SHP77 (cell line): ENCODE results near the gene BCS1L.

Experiments
- DNase-seq, 2 experiments: peaks; one replicate each; lab custom pipeline; 2025; lab: John Stamatoyannopoulos, UW

BCS1L gene

DNA sequence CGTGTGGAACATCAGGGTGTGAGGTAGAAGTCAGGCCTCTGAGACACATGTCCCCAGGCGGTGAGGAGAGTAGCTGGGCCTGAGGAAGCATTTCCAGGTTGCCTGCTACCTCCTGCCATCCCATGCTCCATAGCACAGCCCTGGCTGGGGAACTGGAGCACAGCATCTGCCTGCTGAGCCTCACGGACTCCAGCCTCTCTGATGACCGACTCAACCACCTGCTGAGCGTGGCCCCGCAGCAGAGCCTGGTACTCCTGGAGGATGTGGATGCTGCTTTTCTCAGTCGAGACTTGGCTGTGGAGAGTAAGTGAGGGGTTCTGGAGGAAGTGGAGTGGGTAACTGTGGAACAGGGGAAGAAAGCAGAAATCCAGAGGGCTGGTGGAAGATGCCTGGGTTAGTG, 2.9 kb downstream of the BCS1L start:
- DNase-seq, result no peak

DNA sequence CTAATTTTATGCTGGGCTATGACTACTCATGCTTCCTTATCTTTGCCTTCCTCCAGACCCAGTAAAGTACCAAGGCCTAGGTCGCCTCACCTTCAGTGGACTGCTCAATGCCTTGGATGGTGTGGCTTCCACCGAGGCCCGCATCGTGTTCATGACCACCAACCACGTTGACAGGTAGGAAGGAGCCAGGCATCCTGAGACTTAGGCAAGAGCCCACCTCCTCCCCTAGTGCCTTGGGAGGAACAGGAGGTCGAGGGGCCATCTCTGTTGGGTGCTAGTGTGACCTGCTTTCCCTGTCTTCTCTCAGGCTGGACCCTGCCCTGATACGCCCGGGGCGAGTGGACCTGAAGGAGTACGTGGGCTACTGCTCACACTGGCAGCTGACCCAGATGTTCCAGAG, 3.3 kb downstream of the BCS1L start:
- no peak for DNase-seq

DNA sequence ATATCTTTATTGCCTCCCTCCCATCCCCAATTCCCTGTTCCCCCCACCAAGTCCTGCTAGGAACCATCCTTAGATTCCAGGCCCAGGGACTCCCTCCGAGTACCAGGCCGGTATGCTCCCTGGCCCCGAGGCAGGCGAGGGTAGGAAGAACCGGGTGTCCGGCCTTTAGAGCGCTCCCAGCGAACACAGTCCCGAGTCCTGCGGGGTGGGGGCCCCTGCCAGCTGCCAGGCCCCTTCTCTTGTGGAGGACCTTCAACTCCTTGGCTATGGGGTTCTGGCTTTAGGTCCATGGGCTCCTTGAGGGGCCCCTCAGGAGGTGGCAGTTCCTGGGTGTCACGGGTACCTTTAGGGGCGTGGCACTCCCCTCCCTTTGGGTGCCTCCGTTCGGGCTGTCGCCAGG, 4.4 kb downstream of the BCS1L start:
- no peak for DNase-seq

DNA sequence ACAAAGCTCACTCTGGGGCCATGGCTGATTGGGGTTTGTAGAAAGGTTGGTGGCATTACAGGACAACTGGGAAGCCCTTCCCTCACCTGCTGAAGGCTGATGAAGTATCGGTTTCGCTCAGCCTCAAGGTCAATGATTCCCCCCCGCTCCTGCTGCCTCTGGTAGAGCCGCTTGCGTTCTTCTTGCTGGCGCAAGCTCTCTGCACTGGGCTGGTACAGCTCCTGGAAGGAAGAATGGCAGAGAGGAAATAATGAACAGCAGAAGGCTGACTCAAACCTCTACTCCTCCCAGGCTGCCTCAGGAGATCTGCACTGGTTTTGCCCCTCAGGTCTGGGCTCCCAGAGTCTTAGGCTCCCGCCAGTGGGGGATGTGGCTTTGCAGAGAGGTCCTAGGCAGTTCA, 5.2 kb downstream of the BCS1L start:
- no peak for DNase-seq

DNA sequence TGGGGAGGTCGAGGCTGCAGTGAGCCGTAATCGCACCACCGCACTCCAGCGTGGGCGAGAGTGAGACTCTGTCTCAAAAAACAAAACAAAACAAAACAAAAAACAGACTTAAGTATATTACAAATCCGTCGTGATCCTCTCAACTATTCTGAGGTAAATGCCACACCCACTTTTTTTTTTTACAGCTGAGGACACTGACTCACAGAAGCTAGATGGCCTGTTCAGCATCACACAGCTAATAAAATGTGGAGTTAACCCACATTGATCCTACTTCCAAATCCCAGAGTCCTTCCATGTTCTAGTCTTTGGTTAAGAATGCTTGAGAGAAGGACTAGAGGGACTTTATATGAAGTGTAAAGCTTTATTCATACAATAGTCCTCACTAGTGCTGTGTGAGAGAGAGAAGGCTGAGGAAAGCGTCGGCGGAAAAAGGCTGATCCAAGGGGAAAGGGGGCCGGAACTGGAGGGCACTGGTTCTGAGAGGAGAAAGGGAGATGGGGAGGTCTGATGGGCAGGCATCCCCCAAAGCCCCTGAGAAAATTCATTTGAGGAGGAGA, 11.7 kb downstream of the BCS1L start:
- DNase-seq, result no peak

DNA sequence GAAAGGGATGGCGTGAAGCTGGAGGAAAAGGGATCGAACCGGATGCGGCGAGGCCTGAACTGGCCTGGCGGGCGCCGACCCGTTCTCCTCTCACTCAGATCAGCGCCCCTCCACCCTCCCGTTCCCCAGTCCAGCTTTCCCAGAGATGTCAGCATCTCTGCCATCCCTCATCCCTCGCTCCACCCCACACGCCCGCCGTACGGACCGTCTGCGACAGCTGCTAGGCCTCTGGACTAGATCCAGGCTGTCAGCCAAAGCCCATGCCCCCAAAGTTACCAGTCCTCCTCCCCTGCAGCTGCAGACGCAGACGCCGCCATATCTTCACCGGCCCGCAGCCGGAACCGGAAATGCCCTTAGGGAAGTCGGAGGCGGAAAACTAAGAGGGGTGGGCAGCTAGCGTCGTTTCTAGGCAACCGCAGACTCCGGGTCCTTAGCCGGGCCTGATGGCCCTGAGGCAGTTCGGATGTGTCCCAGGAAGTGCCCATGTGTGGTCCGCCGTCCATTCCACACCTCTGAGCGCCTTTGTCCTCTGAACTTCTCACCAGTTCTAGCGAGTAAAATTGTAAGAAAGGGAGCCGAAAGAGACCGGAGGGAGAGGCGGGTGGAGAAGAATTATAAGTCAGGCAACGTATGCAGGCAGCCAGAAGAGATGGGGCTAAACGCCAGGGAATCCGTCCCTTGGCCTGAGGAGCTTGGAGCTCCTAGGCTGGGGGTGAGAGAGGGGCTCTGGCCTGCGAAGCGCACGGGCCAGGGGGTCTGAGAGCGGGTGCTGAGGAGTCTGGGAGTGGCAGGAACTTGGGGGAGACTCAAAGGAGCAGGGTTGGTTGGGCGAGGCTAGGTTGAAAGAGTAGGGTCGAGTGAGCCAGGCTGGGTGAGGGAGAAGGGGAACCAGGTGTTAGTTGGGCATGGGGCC, 12.4 kb downstream of the BCS1L start, which contains the start of the genes RNF25 and STK36:
Gene RNF25, minus strand, starts transcription at position 349 of the 913 bp plus-strand sequence. Its CDS starts 32 bp downstream, at position 317.
Gene STK36, plus strand, starts transcription at position 433 of the 913 bp plus-strand sequence. CDS start 744 bp downstream, outside the sequence.
- DNase-seq, result peak; percentile 88 to 94

DNA sequence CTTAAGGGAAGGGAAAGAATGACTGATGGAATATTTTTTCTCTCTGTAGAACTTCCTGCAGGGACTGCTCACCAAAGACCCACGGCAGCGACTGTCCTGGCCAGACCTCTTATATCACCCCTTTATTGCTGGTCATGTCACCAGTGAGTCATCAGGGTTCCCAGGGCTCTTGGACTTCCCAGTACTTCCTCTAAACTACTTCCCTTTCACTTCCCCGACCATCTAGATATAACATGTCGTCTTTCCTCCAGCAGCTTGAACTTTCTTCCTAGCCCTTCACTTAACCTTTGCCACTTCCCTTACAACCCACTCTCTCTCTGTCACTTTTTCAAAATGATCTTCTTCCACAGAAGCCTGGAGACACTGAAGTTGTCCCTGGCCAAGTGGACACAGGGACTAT, 19.6 kb downstream of the BCS1L start:
- DNase-seq, result no peak

DNA sequence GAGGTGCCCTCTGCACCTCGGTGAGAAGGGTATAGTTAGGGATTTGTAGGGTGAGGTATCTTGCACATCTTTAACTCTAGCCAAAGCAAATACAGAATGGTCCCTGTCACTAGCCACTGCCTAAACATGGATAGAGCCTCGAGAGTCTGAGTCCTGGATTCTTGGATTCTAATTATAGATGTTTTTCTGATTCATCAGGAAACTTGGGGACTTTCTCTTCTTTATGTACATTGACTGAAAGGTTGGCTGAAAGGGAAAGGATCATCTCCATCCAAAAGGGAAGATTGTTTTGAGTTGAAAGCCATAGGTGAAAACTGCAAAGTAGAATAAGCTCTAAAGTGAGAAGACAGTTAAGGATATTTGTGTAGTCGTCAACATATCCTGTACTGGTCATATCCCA, 20.6 kb downstream of the BCS1L start:
- DNase-seq, result no peak

DNA sequence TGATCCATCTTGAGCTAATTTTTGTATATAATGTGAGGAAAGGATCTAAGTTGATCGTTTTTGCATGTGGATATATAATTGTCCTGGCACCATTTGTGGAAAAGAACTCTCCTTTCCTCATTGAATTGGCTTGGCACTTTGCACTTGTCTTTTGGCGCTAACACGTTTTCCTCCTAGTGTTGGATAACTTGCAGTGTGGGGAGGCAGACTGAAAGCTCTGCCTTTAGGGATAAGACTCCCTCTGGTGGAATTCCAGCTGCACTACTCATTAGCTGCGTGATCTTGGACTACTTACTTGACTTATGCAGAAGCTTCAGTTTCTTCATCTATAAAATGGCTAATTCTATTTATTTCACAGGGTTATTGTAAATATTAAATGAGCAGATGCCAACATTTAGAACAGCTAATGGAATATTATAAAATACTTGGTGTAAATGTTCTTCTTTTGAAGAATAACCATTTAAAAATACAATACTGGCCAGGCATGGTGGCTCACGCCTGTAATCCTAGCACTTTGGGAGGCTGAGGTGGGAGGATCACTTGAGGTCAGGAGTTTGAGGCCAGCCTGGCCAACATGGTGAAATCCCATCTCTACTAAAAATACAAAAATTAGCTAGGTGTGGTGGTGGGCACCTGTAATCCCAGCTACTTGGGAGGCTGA, 28.0 kb downstream of the BCS1L start:
- DNase-seq, result peak; percentile 51 to 56

DNA sequence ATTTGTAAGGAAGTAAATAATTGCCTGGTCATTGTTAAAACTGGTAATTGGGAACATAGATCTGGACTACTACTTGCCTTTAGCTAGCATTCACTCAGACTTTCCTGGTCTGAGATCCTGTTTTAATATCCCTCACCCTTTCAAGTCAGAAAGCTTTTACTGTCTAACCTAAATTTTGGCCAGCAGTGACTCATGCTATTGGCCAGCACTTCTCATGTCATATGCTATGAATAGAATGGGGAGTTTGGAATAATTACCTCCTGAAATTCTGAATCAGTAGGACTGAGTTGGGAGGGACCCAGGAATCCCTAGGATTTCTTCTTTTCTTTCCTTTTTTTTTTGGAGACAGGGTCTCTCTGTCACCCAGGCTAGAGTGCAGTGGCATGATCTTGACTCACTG, 31.8 kb downstream of the BCS1L start:
- DNase-seq, result no peak

DNA sequence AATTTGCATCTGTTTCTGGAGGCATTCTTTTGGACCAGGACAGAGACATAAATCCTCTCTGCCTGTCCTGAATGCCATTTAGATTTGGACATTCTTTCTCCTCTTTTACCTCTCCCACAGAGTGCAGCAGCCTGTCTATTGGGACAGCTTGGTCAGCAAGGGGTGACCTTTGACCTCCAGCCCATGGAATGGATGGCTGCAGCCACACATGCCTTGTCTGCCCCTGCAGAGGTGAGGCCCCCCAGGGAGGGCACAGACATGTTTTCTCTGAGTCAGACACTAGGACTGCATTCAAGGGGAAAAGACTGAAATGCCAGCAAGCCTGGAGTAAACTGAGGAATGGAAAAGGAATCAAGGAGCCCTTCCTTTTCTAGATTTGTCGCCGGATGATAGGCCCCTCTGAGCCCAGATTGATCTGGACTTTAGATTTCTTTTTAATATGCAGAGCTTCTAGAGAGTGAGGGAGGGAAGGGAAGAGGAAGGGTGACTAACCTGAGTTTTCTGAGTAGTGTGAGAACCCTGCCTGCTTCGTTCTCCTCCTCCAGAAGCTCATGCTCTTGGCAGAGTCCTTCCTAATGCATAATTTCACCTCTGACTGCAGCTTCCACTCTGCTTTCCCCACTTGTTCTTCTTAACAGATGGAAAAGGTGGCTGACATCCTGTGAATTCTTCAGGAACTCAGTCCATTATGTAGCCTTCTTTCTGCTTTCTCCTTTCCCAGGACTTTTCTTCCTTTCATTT, 35.1 kb downstream of the BCS1L start:
- no peak for DNase-seq

DNA sequence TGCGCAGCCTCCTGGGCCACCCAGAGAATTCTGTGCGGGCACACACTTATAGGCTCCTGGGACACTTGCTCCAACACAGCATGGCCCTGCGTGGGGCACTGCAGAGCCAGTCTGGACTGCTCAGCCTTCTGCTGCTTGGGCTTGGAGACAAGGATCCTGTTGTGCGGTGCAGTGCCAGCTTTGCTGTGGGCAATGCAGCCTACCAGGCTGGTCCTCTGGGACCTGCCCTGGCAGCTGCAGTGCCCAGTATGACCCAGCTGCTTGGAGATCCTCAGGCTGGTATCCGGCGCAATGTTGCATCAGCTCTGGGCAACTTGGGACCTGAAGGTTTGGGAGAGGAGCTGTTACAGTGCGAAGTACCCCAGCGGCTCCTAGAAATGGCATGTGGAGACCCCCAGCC, 39.4 kb downstream of the BCS1L start:
- DNase-seq, result no peak

DNA sequence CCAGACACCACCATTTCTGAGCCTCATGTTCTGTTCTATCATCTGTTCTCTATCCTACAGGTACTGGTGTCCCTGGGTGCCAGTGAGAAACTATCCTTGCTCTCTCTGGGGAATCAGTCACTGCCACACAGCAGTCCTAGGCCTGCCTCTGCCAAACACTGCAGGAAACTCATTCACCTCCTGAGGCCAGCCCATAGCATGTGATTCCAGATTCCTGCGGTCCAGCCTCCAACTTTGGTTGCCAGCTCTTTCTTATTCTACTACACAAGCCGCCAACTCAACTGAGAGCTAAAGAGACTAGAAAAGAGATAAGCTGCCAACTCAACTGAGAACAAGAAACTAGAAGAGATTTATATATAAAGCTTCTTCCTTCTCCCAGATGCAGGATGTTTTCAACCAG, 42.3 kb downstream of the BCS1L start:
- DNase-seq, result no peak

DNA sequence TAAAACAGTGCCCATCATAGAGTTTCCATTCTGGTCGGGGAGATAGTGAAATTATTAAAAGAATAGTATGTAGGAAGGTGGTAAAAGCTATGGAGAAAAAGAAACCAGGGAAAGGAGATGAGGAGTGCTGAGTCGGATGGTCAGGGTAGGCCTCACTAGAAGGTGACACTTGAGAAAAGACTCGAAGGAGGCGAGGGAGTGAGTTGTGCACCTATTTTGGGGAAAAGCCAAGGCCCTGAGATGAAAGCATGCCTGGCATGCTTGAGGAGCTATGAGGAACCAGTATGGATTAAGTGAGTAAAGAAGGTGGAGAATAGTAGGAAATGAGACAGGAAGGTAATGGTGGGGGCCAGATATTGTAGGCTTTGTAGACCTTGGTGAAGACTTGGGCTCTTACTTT, 43.9 kb downstream of the BCS1L start:
- DNase-seq, result no peak

DNA sequence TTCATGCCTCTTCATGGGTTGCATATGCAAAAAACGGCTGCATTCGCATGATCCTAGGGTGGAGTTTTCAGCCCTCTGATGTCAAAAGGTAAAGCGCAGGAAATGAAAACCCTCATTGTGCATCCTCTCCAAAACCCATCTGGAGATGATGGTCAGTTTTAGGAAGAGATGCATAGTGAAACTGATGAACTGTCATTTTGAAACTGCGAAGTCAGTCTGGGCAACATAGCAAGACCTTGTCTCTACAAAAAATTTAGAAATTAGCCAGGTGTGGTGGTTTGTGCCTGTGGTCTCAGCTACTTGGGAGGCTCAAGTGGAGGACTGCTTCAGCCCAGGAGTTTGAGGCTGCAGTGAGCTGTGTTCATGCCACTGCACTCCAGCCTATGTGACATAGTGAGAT, 48.6 kb downstream of the BCS1L start:
- no peak for DNase-seq

DNA sequence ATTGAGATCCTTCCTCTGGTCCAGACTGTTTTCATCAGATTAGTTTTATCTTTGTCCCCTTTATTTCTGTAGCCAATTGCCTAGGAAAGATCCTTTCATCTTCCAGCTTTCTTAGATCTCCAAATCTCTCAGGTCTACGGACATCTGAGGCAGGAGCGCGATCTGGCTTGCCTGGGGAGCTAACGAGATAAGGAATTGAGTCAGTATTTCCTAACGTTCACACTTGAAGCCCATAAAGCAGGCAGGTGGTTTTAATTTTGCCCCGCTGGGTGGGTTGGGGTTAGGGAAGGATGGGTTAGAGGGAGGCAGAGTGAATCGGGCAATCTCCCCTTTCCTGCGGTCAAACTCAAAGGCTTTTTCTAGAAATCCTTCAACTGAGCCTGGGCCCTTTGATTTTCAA, 50.4 kb downstream of the BCS1L start:
- DNase-seq, result no peak

DNA sequence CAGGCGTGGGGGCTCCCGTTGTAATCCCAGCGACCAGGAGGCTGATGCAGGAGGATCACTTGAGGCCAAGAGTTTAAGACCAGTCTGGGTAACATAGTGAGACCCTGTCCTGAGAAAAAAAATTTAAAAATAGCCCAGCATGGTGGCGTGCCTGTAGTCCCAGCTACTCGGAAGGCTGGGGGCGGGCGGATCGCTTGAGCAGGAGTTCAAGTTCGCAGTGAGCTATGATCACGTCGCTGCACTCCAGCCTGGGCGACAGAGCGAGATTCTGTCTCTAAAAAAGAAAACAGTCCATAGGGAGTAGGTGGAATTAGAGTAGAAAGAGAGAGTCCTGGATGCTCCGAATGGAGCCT, 50.8 kb downstream of the BCS1L start:
- no peak for DNase-seq

DNA sequence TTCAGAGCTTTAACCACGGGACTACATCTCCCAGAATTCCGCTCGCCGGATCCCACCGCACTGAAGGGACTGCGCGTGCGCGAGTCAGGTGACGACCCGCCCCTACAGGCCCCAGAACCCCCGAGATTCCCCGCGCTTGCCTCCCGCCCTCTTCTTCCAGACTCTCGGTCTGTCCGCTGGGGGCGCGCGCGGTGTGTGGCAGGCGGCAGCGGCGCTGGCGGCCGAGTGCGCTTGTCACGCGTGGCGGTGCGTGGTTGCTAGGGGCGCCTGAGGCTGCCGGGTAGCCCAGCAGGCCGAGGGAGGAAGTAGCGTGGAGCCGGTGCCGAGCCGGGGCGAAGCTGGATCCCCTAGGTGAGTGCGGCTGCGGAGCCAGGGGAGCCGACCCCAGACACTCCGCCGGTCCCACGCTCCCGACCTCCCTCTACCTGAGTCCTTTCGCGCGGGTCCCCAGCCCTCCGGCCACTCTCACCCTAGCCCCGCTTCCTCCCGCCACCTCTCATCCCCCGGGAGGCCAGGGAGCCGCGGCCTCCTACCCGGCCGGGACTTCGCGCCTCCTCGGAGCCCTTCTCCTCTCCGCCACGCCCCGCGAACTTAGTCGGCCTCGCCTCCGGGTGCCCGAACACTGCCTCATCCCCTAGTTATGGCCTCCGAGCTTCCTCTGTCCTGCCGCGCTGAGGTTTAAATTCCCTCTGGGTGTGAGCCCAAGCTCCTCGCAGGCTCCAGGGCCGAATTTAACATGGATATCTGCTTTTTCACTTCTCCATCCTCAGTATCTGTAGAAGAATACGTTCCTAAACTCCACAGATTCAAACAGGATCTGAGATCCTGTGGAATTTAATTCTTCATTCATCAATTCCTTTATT, 51.4 kb downstream of the BCS1L start, which contains the start of gene TTLL4:
Gene TTLL4, plus strand, starts transcription at position 149 of the 863 bp plus-strand sequence. CDS start 26,842 bp downstream, outside the sequence.
- peak; percentile 93 to 95 for DNase-seq

DNA sequence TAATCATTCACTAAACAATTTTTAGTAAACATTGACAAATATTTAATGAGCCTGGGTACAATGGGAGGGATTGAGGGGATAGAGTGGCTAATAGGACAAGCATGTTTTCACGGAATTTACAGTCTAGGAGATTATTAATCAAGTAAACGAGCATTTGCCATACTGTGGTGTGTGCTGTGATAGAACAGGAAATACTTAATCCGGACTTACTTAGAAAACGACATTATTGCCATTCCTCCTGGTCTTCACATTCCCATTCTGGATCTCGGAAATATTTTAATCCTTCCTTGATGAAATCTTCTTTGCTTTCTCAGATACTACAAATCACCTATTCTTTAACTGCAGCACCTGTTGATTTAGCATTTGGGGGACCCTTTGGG, 52.1 kb downstream of the BCS1L start:
- no peak for DNase-seq
